Neural crest cell (in vitro differentiated cells): Measurements from ENCODE around the gene ADRA2B. TPM values are rescaled to one million over a fixed set of nuclear protein-coding genes. Genes with fewer than 3 reads are reported as not detected.

Source experiments
- DNase-seq: peaks from one replicate; pipeline ENCODE4 v3.0.0; 2021; ENCODE audit warnings: low read depth, mixed read lengths, low spot score
- H3K27ac Mint-ChIP-seq: one replicate; pipeline ENCODE4 v1.8.0; 2021; ENCODE audit warnings: mild to moderate bottlenecking, mixed read lengths; ENCODE audit not compliant: unreplicated experiment
- H3K27me3 Mint-ChIP-seq: 2 replicates; pipeline ENCODE4 v1.8.0; 2021; ENCODE audit warnings: low read depth, mild to moderate bottlenecking, mixed read lengths
- H3K36me3 Mint-ChIP-seq: 2 replicates; pipeline ENCODE4 v1.8.0; 2021; ENCODE audit warnings: low read depth, mild to moderate bottlenecking, mixed read lengths
- H3K4me1 Mint-ChIP-seq: 2 replicates; pipeline ENCODE4 v1.8.0; 2021; ENCODE audit warnings: mixed read lengths
- H3K4me3 Mint-ChIP-seq: one replicate; pipeline ENCODE4 v1.8.0; 2021; ENCODE audit warnings: mild to moderate bottlenecking, mixed read lengths
- H3K9me3 Mint-ChIP-seq: 2 replicates; pipeline ENCODE4 v1.8.0; 2021; ENCODE audit warnings: mixed read lengths
- total RNA-seq: library from RNA; stranded (reverse); gene quantifications from 2 replicates; pipeline ENCODE4 v1.2.1, GENCODE V29; 2021
- TF ChIP-seq, protein P1 (sequence below): fragments of 200-600 bp; sonication (generic); conservative IDR thresholded peaks from 2 replicates; pipeline ENCODE4 v1.5.0; 2021; ENCODE audit warnings: antibody characterized with exemption, mild to moderate bottlenecking

Gene ADRA2B
- total RNA-seq, 1 donor from 2014 or later = 0.79 TPM

DNA sequence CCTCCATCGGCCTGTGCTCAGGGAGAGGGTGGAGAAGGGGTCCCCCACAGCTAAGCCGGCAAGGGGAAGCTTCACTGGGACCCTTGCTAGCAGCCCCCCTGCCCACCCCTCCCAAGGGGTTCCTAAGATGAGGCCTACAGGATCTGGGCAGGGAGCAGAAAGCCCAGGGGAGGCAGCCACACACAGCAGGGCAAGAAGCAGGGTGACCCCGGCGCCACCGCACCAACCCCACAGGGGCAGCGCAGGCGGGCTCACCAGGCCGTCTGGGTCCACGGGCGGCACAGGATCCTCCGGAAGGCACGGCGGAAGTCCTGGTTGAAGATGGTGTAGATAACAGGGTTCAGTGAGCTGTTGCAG is 1.8 kb downstream of the ADRA2B start:
- H3K4me3 Mint-ChIP-seq = no peak overlapping the region
- H3K4me1 Mint-ChIP-seq = peaks cover 7% of the 10 kb centered on the region
- TF ChIP-seq, protein P1, sequence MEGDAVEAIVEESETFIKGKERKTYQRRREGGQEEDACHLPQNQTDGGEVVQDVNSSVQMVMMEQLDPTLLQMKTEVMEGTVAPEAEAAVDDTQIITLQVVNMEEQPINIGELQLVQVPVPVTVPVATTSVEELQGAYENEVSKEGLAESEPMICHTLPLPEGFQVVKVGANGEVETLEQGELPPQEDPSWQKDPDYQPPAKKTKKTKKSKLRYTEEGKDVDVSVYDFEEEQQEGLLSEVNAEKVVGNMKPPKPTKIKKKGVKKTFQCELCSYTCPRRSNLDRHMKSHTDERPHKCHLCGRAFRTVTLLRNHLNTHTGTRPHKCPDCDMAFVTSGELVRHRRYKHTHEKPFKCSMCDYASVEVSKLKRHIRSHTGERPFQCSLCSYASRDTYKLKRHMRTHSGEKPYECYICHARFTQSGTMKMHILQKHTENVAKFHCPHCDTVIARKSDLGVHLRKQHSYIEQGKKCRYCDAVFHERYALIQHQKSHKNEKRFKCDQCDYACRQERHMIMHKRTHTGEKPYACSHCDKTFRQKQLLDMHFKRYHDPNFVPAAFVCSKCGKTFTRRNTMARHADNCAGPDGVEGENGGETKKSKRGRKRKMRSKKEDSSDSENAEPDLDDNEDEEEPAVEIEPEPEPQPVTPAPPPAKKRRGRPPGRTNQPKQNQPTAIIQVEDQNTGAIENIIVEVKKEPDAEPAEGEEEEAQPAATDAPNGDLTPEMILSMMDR = no peak
- H3K27me3 Mint-ChIP-seq = peaks cover 28% of the 10 kb centered on the region
- H3K27ac Mint-ChIP-seq = no peak overlapping the region
- no peaks in the 10 kb centered on the region for H3K36me3 Mint-ChIP-seq
- no peaks in the 10 kb centered on the region for H3K9me3 Mint-ChIP-seq
- no peak for DNase-seq

DNA sequence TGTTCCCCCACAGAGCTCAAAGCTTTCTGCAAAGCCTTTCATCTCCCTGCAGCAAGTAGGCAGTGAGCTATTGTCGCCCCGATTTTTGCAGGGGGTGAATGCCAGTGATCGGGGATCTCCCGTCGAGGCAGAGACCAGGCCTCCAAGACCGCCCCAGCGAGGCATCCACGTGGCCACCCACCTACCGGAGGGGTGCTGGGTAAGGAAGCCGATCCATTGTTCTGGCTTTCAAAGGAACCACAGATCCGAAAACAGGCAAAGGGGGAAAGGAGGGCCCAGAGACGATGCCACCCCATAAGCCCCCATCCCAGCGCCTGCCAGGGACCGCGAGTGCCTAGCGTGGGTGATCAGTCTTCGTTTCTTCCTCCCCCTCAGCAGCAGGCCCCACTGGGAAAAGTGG is 2.4 kb downstream of the ADRA2B start:
- TF ChIP-seq, protein P1 = no peak
- Mint-ChIP-seq H3K27me3 (peaks cover 22% of the 10 kb centered on the region), H3K36me3 (no peaks in the 10 kb centered on the region), H3K4me3 (peak overlapping the region; percentile 13), H3K9me3 (no peaks in the 10 kb centered on the region), H3K27ac (no peak overlapping the region), H3K4me1 (peaks cover 13% of the 10 kb centered on the region)
- no peak for DNase-seq

GRCh38 chr2:96113367-96113677 is 3.0 kb downstream of the ADRA2B start:
- peaks cover 19% of the 10 kb centered on the region for H3K4me1 Mint-ChIP-seq
- no peak for DNase-seq
- peak overlapping the region; percentile 44 for H3K4me3 Mint-ChIP-seq
- peaks cover 19% of the 10 kb centered on the region for H3K27me3 Mint-ChIP-seq
- no peak overlapping the region for H3K27ac Mint-ChIP-seq
- no peaks in the 10 kb centered on the region for H3K9me3 Mint-ChIP-seq
- no peaks in the 10 kb centered on the region for H3K36me3 Mint-ChIP-seq
- TF ChIP-seq, protein P1 = no peak

- Mint-ChIP-seq H3K36me3 (no peaks in the 10 kb centered on the region), H3K4me3 (peak overlapping the region; percentile 44), H3K9me3 (no peaks in the 10 kb centered on the region), H3K27ac (no peak overlapping the region), H3K27me3 (peaks cover 16% of the 10 kb centered on the region), H3K4me1 (peaks cover 24% of the 10 kb centered on the region)
- TF ChIP-seq, protein P1 = no peak
- DNase-seq = no peak
These were observed 3.6 kb downstream of the ADRA2B start for GRCh38 chr2:96112501-96113366.

GRCh38 chr2:96111823-96112500 is 4.4 kb downstream of the ADRA2B start:
- Mint-ChIP-seq H3K27me3 (peaks cover 9% of the 10 kb centered on the region), H3K36me3 (no peaks in the 10 kb centered on the region), H3K4me3 (no peak overlapping the region), H3K27ac (no peak overlapping the region), H3K9me3 (no peaks in the 10 kb centered on the region), H3K4me1 (peaks cover 19% of the 10 kb centered on the region)
- DNase-seq = no peak
- TF ChIP-seq, protein P1 = no peak
